Activated naive CD8-positive, alpha-beta T cell (primary cell): ENCODE measurements around the gene PDE4B.

Source experiments
- H3K27ac Mint-ChIP-seq: one replicate; pipeline ENCODE4 v1.8.0; 2021; ENCODE audit warnings: mixed read lengths
- H3K27me3 Mint-ChIP-seq: one replicate; pipeline ENCODE4 v1.8.0; 2021; ENCODE audit warnings: mixed read lengths
- H3K36me3 Mint-ChIP-seq: one replicate; pipeline ENCODE4 v1.8.0; 2021; ENCODE audit warnings: mixed read lengths
- H3K4me1 Mint-ChIP-seq: one replicate; pipeline ENCODE4 v1.8.0; 2021; ENCODE audit warnings: low read depth, mixed read lengths
- H3K4me3 Mint-ChIP-seq: one replicate; pipeline ENCODE4 v1.8.0; 2021; ENCODE audit warnings: mild to moderate bottlenecking, mixed read lengths
- H3K9me3 Mint-ChIP-seq: one replicate; pipeline ENCODE4 v1.8.0; 2021; ENCODE audit warnings: low read depth, mixed read lengths

The PDE4B gene

DNA sequence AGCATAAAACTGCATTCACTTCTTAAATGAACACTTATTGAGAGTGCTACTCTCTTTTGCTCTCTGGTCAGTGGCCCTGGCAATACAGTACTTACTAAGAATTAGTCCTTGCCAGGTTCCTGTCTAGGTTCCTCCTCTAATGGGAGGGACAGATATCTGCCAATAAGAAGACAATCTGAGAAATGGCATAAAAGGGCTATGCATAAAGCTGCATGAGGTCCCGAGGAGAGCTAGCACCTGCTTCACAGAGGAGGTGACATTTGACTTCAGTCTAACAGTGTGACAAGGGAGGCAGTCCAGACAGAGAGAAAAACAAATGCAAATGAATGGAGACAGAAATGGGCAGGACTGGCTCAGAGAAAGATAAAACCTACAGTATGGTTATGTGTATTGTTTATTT lies 384.1 kb downstream of the PDE4B start:
- Mint-ChIP-seq H3K36me3 (no peaks in the 10 kb centered on the region), H3K4me1 (peaks cover 5% of the 10 kb centered on the region), H3K27me3 (no peaks in the 10 kb centered on the region), H3K4me3 (no peak overlapping the region), H3K9me3 (no peaks in the 10 kb centered on the region), H3K27ac (no peak overlapping the region)

DNA sequence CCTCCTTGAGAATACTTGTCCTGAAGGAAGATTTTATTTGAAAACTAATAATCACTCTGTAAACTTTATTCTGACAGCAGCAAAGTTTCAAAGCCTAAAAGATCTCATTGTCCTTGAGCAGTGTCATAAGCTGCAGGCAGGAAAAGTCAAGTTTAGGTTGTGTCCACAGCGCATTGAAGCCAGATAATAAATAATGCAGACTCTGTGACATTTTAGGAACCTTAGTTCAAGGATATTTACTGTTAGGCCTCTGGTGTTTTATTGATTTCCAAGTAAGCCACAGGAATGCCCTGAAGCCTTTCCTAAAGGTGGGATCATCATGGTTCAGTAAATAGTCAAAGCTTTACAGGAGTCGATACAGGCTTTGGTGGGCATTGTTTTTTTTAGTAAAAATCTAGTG lies 384.8 kb downstream of the PDE4B start:
- Mint-ChIP-seq H3K4me3 (no peak overlapping the region), H3K27ac (no peak overlapping the region)

DNA sequence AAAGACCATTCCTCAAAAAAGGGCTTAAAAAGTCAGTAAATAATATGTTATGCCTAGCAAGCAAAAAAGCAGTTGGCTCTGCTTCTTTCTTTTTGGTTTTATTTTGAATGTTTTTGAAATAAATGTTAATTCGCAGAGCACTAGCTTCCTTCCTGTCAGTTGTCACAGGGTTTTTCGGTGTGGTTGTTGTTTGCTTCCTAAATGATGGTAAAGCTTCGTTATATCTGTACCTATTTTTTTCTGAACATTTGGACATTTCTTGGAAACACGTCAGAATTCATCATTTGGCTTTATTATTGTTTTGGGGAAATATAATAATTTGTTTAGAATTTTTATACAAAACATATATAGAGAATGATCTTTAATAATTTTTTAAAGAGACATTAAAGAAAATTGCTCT lies 389.3 kb downstream of the PDE4B start:
- H3K27ac Mint-ChIP-seq, result no peak overlapping the region
- H3K4me1 Mint-ChIP-seq, result peaks cover 25% of the 10 kb centered on the region

More for the DNA sequence above, 384.8 kb downstream of the PDE4B start:
- Mint-ChIP-seq H3K36me3 (no peaks in the 10 kb centered on the region), H3K27me3 (no peaks in the 10 kb centered on the region), H3K9me3 (no peaks in the 10 kb centered on the region), H3K4me1 (peaks cover 10% of the 10 kb centered on the region)

GRCh38 chr1:66182551-66183178 lies 390.0 kb downstream of the PDE4B start:
- Mint-ChIP-seq H3K36me3 (no peaks in the 10 kb centered on the region), H3K4me1 (peaks cover 25% of the 10 kb centered on the region), H3K27ac (no peak overlapping the region), H3K27me3 (no peaks in the 10 kb centered on the region), H3K9me3 (no peaks in the 10 kb centered on the region), H3K4me3 (peak overlapping the region; percentile 15)

More for the DNA sequence above, 389.3 kb downstream of the PDE4B start:
- no peaks in the 10 kb centered on the region for H3K36me3 Mint-ChIP-seq
- no peaks in the 10 kb centered on the region for H3K9me3 Mint-ChIP-seq
- H3K4me3 Mint-ChIP-seq, result peak overlapping the region; percentile 18
- no peaks in the 10 kb centered on the region for H3K27me3 Mint-ChIP-seq

DNA sequence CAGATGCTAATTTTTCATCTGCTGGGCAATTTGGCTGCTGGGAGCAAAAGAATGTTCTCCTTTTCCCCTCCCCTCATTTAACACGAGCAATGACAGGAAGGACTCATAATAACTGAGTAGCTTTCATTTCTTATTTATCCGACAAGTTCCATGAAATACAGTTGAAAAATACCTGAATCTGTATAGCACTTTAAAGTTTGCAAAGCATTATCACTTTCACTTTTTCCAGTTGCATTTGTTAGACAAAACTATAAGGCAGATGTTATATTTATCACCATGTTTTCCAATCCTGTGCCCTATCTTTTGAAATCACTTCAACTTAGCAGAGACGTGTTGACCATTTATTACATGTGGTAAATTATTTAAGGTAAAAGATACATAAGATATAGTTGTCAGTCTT lies 390.7 kb downstream of the PDE4B start:
- H3K27ac Mint-ChIP-seq, result no peak overlapping the region
- H3K9me3 Mint-ChIP-seq, result no peaks in the 10 kb centered on the region
- H3K27me3 Mint-ChIP-seq, result no peaks in the 10 kb centered on the region
- H3K36me3 Mint-ChIP-seq, result no peaks in the 10 kb centered on the region
- H3K4me1 Mint-ChIP-seq, result peaks cover 25% of the 10 kb centered on the region
- no peak overlapping the region for H3K4me3 Mint-ChIP-seq

DNA sequence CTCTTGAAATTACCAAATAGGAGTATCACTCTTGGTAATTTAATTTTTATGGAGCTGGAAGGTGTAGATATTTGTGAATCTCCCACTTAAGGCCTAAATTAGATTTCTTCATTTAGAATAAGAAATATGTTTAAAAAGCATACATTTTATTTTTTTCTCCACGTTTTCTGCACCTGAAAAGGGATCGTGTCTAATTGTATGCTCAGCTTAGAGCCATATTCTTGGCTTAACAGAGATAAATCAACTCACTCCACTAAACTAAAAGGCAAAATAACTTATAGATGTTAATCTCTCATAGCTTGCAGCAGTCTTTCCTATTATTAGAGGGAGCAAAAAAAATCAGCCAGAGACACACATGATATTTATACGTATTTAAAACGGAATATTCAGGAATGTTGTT lies 404.4 kb downstream of the PDE4B start:
- Mint-ChIP-seq H3K4me1 (no peaks in the 10 kb centered on the region), H3K27ac (no peak overlapping the region), H3K27me3 (no peaks in the 10 kb centered on the region), H3K36me3 (no peaks in the 10 kb centered on the region), H3K4me3 (no peak overlapping the region), H3K9me3 (no peaks in the 10 kb centered on the region)

DNA sequence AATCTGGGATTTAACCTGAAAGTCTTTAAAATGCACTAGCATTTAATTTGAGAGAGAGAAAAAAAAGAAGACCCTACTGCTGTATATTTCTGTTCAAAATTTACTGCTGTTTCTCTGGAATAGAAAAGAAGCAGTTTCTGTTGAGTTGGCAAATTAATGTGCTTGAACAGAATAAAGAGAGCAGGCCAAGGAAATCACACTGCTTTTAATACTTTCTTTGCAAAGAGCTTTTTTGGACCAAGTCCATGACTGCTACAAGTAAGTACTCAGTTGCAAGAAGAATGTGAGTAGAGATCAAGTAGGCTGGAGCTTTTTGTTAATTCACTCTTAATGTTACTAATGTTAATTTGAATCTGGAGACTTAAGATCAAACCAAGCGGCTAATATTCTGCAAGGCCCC lies 405.1 kb downstream of the PDE4B start:
- H3K36me3 Mint-ChIP-seq, result no peaks in the 10 kb centered on the region
- H3K4me1 Mint-ChIP-seq, result no peaks in the 10 kb centered on the region
- H3K27me3 Mint-ChIP-seq, result no peaks in the 10 kb centered on the region
- no peak overlapping the region for H3K4me3 Mint-ChIP-seq
- no peaks in the 10 kb centered on the region for H3K9me3 Mint-ChIP-seq
- H3K27ac Mint-ChIP-seq, result no peak overlapping the region

GRCh38 chr1:66206563-66207144 lies 414.0 kb downstream of the PDE4B start:
- no peak overlapping the region for H3K4me3 Mint-ChIP-seq
- H3K36me3 Mint-ChIP-seq, result peaks cover 7% of the 10 kb centered on the region
- H3K4me1 Mint-ChIP-seq, result peaks cover 2% of the 10 kb centered on the region
- H3K9me3 Mint-ChIP-seq, result peaks cover 4% of the 10 kb centered on the region
- no peak overlapping the region for H3K27ac Mint-ChIP-seq
- H3K27me3 Mint-ChIP-seq, result no peaks in the 10 kb centered on the region

- peaks cover 2% of the 10 kb centered on the region for H3K4me1 Mint-ChIP-seq
- no peaks in the 10 kb centered on the region for H3K27me3 Mint-ChIP-seq
- H3K36me3 Mint-ChIP-seq, result peaks cover 7% of the 10 kb centered on the region
- H3K9me3 Mint-ChIP-seq, result peaks cover 4% of the 10 kb centered on the region
- no peak overlapping the region for H3K27ac Mint-ChIP-seq
- no peak overlapping the region for H3K4me3 Mint-ChIP-seq
Observed at GRCh38 chr1:66207484-66207883, 414.8 kb downstream of the PDE4B start.

DNA sequence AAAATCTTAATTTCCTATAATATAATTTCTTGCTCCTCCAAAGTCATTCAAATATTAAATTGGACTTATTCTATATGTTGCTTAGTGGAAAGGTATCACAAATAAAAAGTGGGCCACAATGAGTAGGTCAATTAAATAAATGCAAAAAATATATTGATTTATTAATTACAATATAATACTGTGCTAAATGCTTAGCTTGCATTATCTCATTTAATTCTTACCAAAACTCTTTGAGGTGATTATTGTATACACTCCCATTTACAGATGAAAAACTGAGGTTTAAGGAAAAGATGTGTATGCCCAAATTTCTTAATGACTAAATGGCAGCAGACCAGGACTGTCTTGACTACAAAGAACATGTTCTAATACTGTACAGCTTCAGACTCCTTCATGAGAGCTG lies 415.9 kb downstream of the PDE4B start:
- Mint-ChIP-seq H3K36me3 (peaks cover 7% of the 10 kb centered on the region), H3K27me3 (no peaks in the 10 kb centered on the region), H3K4me1 (peaks cover 2% of the 10 kb centered on the region), H3K27ac (no peak overlapping the region), H3K9me3 (peaks cover 4% of the 10 kb centered on the region), H3K4me3 (no peak overlapping the region)

- no peaks in the 10 kb centered on the region for H3K27me3 Mint-ChIP-seq
- H3K4me1 Mint-ChIP-seq, result peaks cover 12% of the 10 kb centered on the region
- no peak overlapping the region for H3K4me3 Mint-ChIP-seq
- H3K9me3 Mint-ChIP-seq, result no peaks in the 10 kb centered on the region
- H3K36me3 Mint-ChIP-seq, result peaks cover 4% of the 10 kb centered on the region
- no peak overlapping the region for H3K27ac Mint-ChIP-seq
Observed at GRCh38 chr1:66210635-66211244, 418.0 kb downstream of the PDE4B start.

- no peak overlapping the region for H3K4me3 Mint-ChIP-seq
- H3K36me3 Mint-ChIP-seq, result peaks cover 4% of the 10 kb centered on the region
- no peaks in the 10 kb centered on the region for H3K27me3 Mint-ChIP-seq
- H3K4me1 Mint-ChIP-seq, result peaks cover 12% of the 10 kb centered on the region
- H3K27ac Mint-ChIP-seq, result no peak overlapping the region
- no peaks in the 10 kb centered on the region for H3K9me3 Mint-ChIP-seq
Observed at GRCh38 chr1:66211521-66211920, 418.8 kb downstream of the PDE4B start.

DNA sequence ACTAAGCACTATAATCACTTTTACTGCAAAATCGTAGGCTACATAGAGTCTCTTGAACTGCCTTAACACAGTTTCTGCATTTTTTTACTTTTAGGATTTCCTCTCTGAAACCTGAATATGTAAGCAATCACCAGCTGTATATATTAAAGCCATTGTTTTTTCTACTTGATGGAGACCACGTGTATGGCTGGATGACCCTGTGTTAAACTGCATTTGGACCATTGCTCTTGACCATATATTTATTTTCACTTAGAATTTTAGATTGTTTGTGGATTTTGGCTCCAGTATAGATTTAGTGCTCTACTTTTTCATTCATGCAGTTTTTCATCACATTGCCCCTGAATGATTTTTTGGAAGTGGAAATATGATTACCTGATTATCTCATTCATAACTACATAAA lies 420.8 kb downstream of the PDE4B start:
- Mint-ChIP-seq H3K4me1 (peaks cover 12% of the 10 kb centered on the region), H3K4me3 (no peak overlapping the region), H3K36me3 (peaks cover 2% of the 10 kb centered on the region), H3K27me3 (no peaks in the 10 kb centered on the region), H3K9me3 (no peaks in the 10 kb centered on the region), H3K27ac (no peak overlapping the region)

- H3K4me1 Mint-ChIP-seq, result peaks cover 12% of the 10 kb centered on the region
- H3K36me3 Mint-ChIP-seq, result peaks cover 2% of the 10 kb centered on the region
- no peak overlapping the region for H3K27ac Mint-ChIP-seq
- no peaks in the 10 kb centered on the region for H3K27me3 Mint-ChIP-seq
- H3K9me3 Mint-ChIP-seq, result no peaks in the 10 kb centered on the region
- no peak overlapping the region for H3K4me3 Mint-ChIP-seq
Observed at GRCh38 chr1:66214901-66215300, 422.2 kb downstream of the PDE4B start.

- no peaks in the 10 kb centered on the region for H3K27me3 Mint-ChIP-seq
- H3K4me1 Mint-ChIP-seq, result peaks cover 12% of the 10 kb centered on the region
- no peak overlapping the region for H3K4me3 Mint-ChIP-seq
- peaks cover 2% of the 10 kb centered on the region for H3K36me3 Mint-ChIP-seq
- no peaks in the 10 kb centered on the region for H3K9me3 Mint-ChIP-seq
- H3K27ac Mint-ChIP-seq, result no peak overlapping the region
Observed at GRCh38 chr1:66217021-66217420, 424.3 kb downstream of the PDE4B start.

GRCh38 chr1:66217561-66217960 lies 424.9 kb downstream of the PDE4B start:
- H3K27me3 Mint-ChIP-seq, result no peaks in the 10 kb centered on the region

More at GRCh38 chr1:66217561-66217960, 424.9 kb downstream of the PDE4B start:
- peaks cover 12% of the 10 kb centered on the region for H3K4me1 Mint-ChIP-seq
- no peaks in the 10 kb centered on the region for H3K9me3 Mint-ChIP-seq
- peaks cover 2% of the 10 kb centered on the region for H3K36me3 Mint-ChIP-seq
- no peak overlapping the region for H3K4me3 Mint-ChIP-seq
- H3K27ac Mint-ChIP-seq, result no peak overlapping the region
